ENCODE data around the gene CEP162.
A peak's percentile ranks its signal among the peaks of the same experiment; 100 is the strongest.
"Not testable (repeated sequence)": the region's sequence is repeated elsewhere in the genome, so short reads cannot be mapped to it uniquely, and the experiment has no call there.

The CEP162 gene

GRCh38 chr6:84227434-84228197, at the start of gene CEP162:
Gene CEP162, minus strand, starts transcription at chr6:84227643. Its CDS starts 1,250 bp downstream, at chr6:84226393.
- DNase-seq, result peak; percentile 87

- no peak for DNase-seq
These were observed 47.4 kb upstream of the CEP162 start for GRCh38 chr6:84274856-84275255.

GRCh38 chr6:84273048-84273809, 45.8 kb upstream of the CEP162 start:
- DNase-seq, result no peak

GRCh38 chr6:84272298-84272697, 44.9 kb upstream of the CEP162 start:
- DNase-seq, result no peak

- no peak for DNase-seq
These were observed 43.7 kb upstream of the CEP162 start for GRCh38 chr6:84271061-84271716.

GRCh38 chr6:84269947-84270733, 42.7 kb upstream of the CEP162 start:
- no peak for DNase-seq

GRCh38 chr6:84268781-84269180, 41.3 kb upstream of the CEP162 start:
- DNase-seq, result no peak

- no peak for DNase-seq
These were observed 36.1 kb upstream of the CEP162 start for GRCh38 chr6:84263557-84263956.

- DNase-seq, result no peak
These were observed 33.5 kb upstream of the CEP162 start for GRCh38 chr6:84260926-84261325.

- DNase-seq, result no peak
These were observed 32.8 kb upstream of the CEP162 start for GRCh38 chr6:84260196-84260595.

GRCh38 chr6:84258866-84259265, 31.4 kb upstream of the CEP162 start:
- no peak for DNase-seq

GRCh38 chr6:84258268-84258667, 30.8 kb upstream of the CEP162 start:
- DNase-seq, result no peak

- no peak for DNase-seq
These were observed 28.2 kb upstream of the CEP162 start for GRCh38 chr6:84255641-84256040.

GRCh38 chr6:84253380-84253779, 25.9 kb upstream of the CEP162 start:
- no peak for DNase-seq

- DNase-seq, result no peak
These were observed 24.6 kb upstream of the CEP162 start for GRCh38 chr6:84251891-84252539.

GRCh38 chr6:84249724-84250123, 22.3 kb upstream of the CEP162 start:
- DNase-seq, result peak; percentile 9

- not testable (repeated sequence) for DNase-seq
These were observed 17.1 kb upstream of the CEP162 start for GRCh38 chr6:84244416-84245081.

- DNase-seq, result no peak
These were observed 15.8 kb upstream of the CEP162 start for GRCh38 chr6:84243240-84243639.

- no peak for DNase-seq
These were observed 14.8 kb upstream of the CEP162 start for GRCh38 chr6:84242265-84242664.

- no peak for DNase-seq
These were observed 728 bp upstream of the CEP162 start for GRCh38 chr6:84228198-84228543.

- peak; percentile 6 for DNase-seq
These were observed 404 bp downstream of the CEP162 start for GRCh38 chr6:84227044-84227433.

GRCh38 chr6:84224251-84224650, 3.2 kb downstream of the CEP162 start:
- no peak for DNase-seq

Data from inflammatory macrophage treated with lipopolysaccharide for 4 hours (primary cell).